ENCODE measurements around the gene ZBTB25. TPM values are rescaled to one million over a fixed set of nuclear protein-coding genes. Genes with fewer than 3 reads are reported as not detected.
A peak's percentile ranks its signal among the peaks of the same experiment; 100 is the strongest.

Gene ZBTB25
- total and polyA plus RNA-seq, 10 of the 15 experiments (the other 5 are each of a cell fraction or from before 2014, with no cell fraction given): 4.1 to 33.9 (median 9.7) TPM

GRCh38 chr14:64549791-64550620 lies 46.4 kb upstream of the ZBTB25 start, which contains the start of gene PPP1R36:
Gene PPP1R36 (plus strand): TSS chr14:64549961. CDS start chr14:64549998, 37 bp downstream.
- TF ChIP-seq SKIL (IDR thresholded peaks at IDR 0.05; ENCODE audit: low read depth, poor library complexity, severe bottlenecking): no peak
- no peak for TF ChIP-seq E2F4 (IDR thresholded peaks at IDR 0.05; ENCODE audit: low read depth, low read length)
- TF ChIP-seq YBX1 (IDR thresholded peaks at IDR 0.05): no peak
- no peak for TF ChIP-seq NBN (IDR thresholded peaks at IDR 0.05)
- intact Hi-C loops (cut with micrococcal nuclease; ENCODE audit: unreplicated experiment): no loop called here
- ATAC-seq: peak; percentile 89
- 9% methylated on average over 46 of the region's 54 CpGs for WGBS (ENCODE audit: insufficient coverage, insufficient replicate concordance, low lambda C conversion rate, missing lambda C conversion rate)
- in situ Hi-C loops (cut with MboI): no loop called here
- peaks cover 3 to 14% of the 10 kb centered on the region in 2 experiments for H3K27me3 ChIP-seq (replicated peaks in 1 of 2; ENCODE audit: control insufficient read depth in 2 of 2, insufficient read depth in 2 of 2, low read length in 1 of 2)
- BruUV-seq (replicated peaks): no TSS peak
- RAD21 ChIA-PET (ENCODE audit: unreplicated experiment): no interaction called here
- no peaks in the 10 kb centered on the region for H3K4me1 ChIP-seq (ENCODE audit: control insufficient read depth, insufficient read depth, low read length)
- no peaks in the 10 kb centered on the region for H4K20me1 ChIP-seq (ENCODE audit: control insufficient read depth, insufficient read depth)
- SMC1A ChIA-PET (ENCODE audit: uncharacterized antibody, unreplicated experiment): interaction anchor here (0.7 kb wide), 1 partner anchor 149 kb away, joined by 3 read pairs; no protein-coding TSS in a partner anchor
- no peak within 1 kb of the TSS for H3K4me3 ChIP-seq
- H3K27ac ChIP-seq (ENCODE audit: control insufficient read depth, insufficient read depth): no peak within 1 kb of the TSS
- CTCF ChIA-PET: interaction anchor here (0.7 to 1.5 kb wide), 2 partner anchors 12 to 1119 kb away, joined by 3 read pairs; no protein-coding TSS in a partner anchor
- H3K36me3 ChIP-seq (ENCODE audit: control insufficient read depth in 2 of 2, insufficient read depth in 2 of 2, low read length in 1 of 2): no peaks in the 10 kb centered on the region
- POLR2A ChIA-PET: interaction anchor here (0.6 kb wide), 1 partner anchor 1797 kb away, joined by 3 read pairs; no protein-coding TSS in a partner anchor
- DNase-seq (ENCODE audit: low read depth, low spot score): no peak
- H3K79me2 ChIP-seq (ENCODE audit: control insufficient read depth, insufficient read depth, low read length): no peaks in the 10 kb centered on the region
- H3K9me3 ChIP-seq (replicated peaks; ENCODE audit: control insufficient read depth, insufficient read depth, low read length): no peaks in the 10 kb centered on the region
- FAIRE-seq: no peak
- H2AFZ ChIP-seq (ENCODE audit: control insufficient read depth, low read depth, low read length): peak within 1 kb of the TSS; percentile 46
- H3K4me2 ChIP-seq (ENCODE audit: control insufficient read depth, insufficient read depth): peak within 1 kb of the TSS; percentile 61; the same call in 1 of the 2 replicates
- no peak within 1 kb of the TSS for H3K9ac ChIP-seq (ENCODE audit: control insufficient read depth, insufficient read depth, low read length)

Data from GM12878 (cell line).